ENCODE data around the gene HABP2.

The HABP2 gene

GRCh38 chr10:113552701-113553100 is at the start of gene HABP2:
HABP2 (plus strand) TSS chr10:113553053; CDS start chr10:113553122, 69 bp downstream.
- no peak for FAIRE-seq

- FAIRE-seq: no peak
Measured at GRCh38 chr10:113503930-113504329, 48.9 kb upstream of the HABP2 start.

- no peak for FAIRE-seq
Measured at GRCh38 chr10:113504423-113504822, 48.4 kb upstream of the HABP2 start.

- FAIRE-seq: no peak
Measured at GRCh38 chr10:113506476-113506875, 46.4 kb upstream of the HABP2 start.

- no peak for FAIRE-seq
Measured at GRCh38 chr10:113511419-113511818, 41.4 kb upstream of the HABP2 start.

- FAIRE-seq: no peak
Measured at GRCh38 chr10:113515161-113515560, 37.7 kb upstream of the HABP2 start.

- FAIRE-seq: no peak
Measured at GRCh38 chr10:113515601-113516000, 37.3 kb upstream of the HABP2 start.

GRCh38 chr10:113516061-113516460 is 36.8 kb upstream of the HABP2 start:
- FAIRE-seq: no peak

- FAIRE-seq: no peak
Measured at GRCh38 chr10:113517165-113517900, 35.5 kb upstream of the HABP2 start.

- FAIRE-seq: no peak
Measured at GRCh38 chr10:113517901-113518260, 35.0 kb upstream of the HABP2 start.

GRCh38 chr10:113518415-113518814 is 34.4 kb upstream of the HABP2 start:
- no peak for FAIRE-seq

- no peak for FAIRE-seq
Measured at GRCh38 chr10:113518816-113519591, 33.8 kb upstream of the HABP2 start.

GRCh38 chr10:113519681-113520115 is 33.2 kb upstream of the HABP2 start:
- FAIRE-seq: no peak

GRCh38 chr10:113520261-113520660 is 32.6 kb upstream of the HABP2 start:
- no peak for FAIRE-seq

- FAIRE-seq: peak; percentile 23
Measured at GRCh38 chr10:113520690-113521474, 32.0 kb upstream of the HABP2 start.

- FAIRE-seq: no peak
Measured at GRCh38 chr10:113521475-113521795, 31.4 kb upstream of the HABP2 start.

GRCh38 chr10:113522460-113522859 is 30.4 kb upstream of the HABP2 start:
- FAIRE-seq: no peak

GRCh38 chr10:113523071-113523470 is 29.8 kb upstream of the HABP2 start:
- no peak for FAIRE-seq

- no peak for FAIRE-seq
Measured at GRCh38 chr10:113523628-113524027, 29.2 kb upstream of the HABP2 start.

GRCh38 chr10:113524120-113524519 is 28.7 kb upstream of the HABP2 start:
- no peak for FAIRE-seq

GRCh38 chr10:113524539-113525490 is 28.0 kb upstream of the HABP2 start:
- FAIRE-seq: no peak

- FAIRE-seq: no peak
Measured at GRCh38 chr10:113525713-113526112, 27.1 kb upstream of the HABP2 start.
